Activated CD4-positive, alpha-beta T cell treated with anti-CD3 and anti-CD28 coated beads for 1 hour (primary cell): Measurements from ENCODE around the gene CCDC39.
"Not testable (repeated sequence)": the region's sequence is repeated elsewhere in the genome, so short reads cannot be mapped to it uniquely, and the experiment has no call there.

Source experiments
- DNase-seq: peaks from one replicate; pipeline ENCODE4 v3.0.0-alpha.2; 2020

Gene CCDC39

DNA sequence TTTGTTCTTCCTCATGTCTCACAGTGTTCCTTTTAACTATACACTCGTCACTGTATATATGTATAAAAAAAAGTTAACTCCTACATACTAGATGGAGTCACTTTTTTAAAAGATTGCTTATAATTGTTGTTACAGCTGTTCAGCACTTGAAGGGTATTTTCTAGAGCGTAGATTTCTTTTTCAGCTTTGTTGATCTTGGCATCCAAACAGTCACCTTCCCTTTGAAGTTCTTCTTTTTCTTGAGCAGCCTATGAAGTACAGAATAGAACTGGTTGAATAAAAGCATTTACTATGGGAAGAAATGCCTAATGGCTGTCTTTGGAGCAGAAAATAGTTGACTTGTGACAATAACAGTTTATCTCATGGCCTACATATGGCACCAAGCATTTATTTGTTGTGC is 59.6 kb downstream of the CCDC39 start:
- no peak for DNase-seq

DNA sequence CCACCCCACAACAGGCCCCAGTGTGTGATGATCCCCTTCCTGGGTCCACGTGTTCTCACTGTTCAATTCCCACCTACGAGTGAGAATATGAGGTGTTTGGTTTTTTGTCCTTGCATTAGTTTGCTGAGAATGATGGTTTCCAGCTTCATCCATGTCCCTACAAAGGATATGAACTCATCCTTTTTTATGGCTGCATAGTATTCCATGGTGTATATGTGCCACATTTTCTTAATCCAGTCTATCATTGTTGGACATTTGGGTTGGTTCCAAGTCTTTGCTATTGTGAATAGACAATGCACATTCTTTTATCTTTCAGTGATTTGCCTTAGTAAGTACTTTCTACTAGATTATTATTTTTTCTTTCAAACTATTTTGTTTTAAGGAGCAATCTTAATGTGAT is 60.7 kb downstream of the CCDC39 start:
- not testable (repeated sequence) for DNase-seq

GRCh38 chr3:180617049-180617448 is 62.2 kb downstream of the CCDC39 start:
- DNase-seq = no peak

GRCh38 chr3:180615954-180616353 is 63.3 kb downstream of the CCDC39 start:
- no peak for DNase-seq

- no peak for DNase-seq
Observed at GRCh38 chr3:180612364-180612763, 66.9 kb downstream of the CCDC39 start.

- DNase-seq = no peak
Observed at GRCh38 chr3:180611006-180611405, 68.3 kb downstream of the CCDC39 start.

GRCh38 chr3:180601688-180602666 is 77.3 kb downstream of the CCDC39 start, which contains the start of gene TTC14:
TTC14 (plus strand) TSS chr3:180602163; CDS start chr3:180602262, 99 bp downstream.
- peak; percentile 89 for DNase-seq

DNA sequence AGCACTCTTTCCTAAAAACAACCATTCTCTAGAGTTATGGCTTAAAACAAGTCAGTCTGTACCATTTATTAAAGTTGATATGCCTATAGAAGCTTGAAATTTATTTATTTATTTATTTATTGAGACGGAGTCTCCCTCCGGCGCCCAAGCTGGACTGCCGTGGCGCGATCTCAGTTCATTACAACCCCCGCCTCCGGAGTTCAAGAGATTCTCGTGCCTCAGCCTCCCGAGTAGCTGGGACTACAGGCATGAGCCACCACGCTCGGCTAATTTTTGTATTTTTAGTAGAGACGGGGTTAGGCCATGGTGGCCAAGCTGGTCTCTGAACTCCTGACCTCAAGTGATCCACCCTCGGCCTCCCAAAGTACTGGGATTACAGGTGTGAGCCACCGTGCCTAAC is 78.8 kb downstream of the CCDC39 start:
- DNase-seq = no peak

DNA sequence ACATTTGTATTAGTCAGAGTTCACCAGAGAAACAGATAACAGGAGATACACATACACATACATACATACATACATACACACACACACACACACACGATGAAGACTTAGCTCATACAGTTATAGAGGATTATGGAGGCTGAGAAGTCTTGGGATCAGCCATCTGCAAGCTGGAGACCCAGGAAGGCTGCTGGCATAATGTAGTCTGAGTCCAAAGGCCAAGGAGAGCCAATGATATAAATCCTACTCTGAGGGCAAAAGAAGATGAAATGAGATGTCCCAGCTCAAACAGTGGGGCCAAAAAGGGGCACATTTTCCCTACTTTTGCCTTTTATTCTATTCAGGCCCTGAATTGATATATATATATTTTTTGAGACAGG is 83.7 kb downstream of the CCDC39 start:
- DNase-seq = no peak

DNA sequence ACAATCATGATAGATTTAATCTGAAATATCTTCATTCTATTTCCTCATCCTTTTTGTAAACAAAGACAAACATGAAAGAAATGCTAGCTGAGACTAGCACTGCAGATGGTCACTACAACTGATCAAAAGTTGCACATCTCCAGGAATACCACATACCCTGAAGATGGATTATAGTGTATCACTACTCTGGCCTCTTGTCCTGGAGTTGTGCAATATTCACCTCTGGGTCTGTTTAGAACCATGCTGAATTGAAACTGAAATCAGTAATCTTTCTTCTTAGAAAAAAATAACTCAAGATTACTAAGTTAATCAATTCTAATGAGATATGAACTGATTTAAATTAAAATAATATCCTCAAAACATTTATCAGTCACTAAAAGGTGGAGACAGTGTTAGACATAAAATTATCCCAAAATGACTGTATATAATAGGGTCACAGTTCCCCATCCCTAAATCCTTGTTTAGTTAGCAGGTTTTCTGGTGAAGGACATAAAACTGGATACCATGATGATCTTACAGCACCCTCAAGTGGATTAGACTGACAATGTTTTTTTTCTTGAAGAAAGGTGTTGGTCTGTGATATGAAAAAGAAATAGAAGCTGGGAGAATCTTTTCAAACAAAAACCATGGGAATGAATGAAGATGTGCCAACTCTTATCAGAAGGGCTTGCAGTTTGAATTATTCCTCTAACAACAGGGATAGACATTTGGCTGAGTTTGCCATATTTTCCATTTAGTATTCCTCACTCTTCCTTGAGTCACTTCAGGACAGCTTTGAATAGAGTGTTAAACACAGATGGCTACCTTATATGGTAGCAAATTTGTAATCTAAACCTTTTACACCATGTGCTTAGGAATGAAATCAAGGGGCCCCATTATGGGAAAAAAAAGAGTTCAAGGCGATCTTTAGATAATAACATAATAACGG is 84.4 kb downstream of the CCDC39 start:
- DNase-seq = no peak

- not testable (repeated sequence) for DNase-seq
Observed at GRCh38 chr3:180593631-180594030, 85.7 kb downstream of the CCDC39 start.

- no peak for DNase-seq
Observed at GRCh38 chr3:180590396-180590795, 88.9 kb downstream of the CCDC39 start.

DNA sequence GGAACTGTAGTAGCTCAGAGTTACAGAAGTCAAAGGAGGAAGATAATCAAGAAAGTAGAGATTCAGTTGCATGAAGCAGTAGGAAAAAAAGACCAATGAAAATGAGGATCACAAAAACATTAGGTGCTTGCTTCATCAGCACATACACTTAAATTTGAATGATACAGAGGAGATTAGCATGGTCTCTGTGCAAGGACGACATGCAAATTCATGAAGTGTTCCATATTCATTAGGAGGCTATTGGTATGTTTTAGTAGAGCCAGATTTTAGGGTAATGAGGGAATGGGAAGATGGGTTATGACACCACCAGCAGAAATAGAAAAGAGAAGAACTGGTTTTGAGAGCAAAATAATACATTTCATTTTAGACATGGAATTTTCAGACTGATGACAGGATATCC is 98.4 kb downstream of the CCDC39 start:
- no peak for DNase-seq

GRCh38 chr3:180575571-180575970 is 103.7 kb downstream of the CCDC39 start:
- DNase-seq = no peak

DNA sequence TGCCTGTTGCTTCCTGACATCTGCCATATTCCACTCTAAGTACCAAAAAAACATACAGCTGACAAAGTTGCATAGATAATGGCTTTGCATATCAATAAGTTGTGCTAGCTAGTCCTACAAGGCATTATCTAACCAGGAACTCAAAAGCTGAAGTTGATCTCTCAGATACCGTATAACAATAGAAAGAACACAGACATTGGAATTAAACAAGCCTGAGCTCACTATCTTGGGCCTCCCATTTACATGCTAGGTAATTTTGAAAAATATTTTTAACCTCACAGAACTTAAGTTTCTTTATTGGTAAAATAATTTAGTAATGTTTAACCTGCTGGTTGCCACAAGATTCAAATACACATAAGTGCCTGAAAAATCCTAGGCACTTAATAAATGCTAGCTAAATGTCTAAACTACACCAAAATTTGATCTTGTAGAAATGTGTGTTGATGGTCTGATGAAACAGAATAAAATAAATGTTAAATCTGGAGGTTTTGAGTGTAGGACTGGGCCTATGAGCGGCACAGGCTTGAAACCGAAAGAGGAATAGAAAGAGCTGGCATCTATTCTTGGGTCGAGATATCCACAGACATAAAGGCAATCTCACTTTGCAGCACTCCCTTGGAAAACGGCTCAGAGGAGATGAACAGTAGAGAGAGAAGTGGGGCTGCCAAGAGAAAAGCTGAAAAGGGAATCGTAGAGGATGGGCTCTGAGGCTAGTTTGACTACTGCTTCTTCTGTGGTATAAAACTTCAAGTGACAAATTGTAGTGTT is 107.3 kb downstream of the CCDC39 start:
- DNase-seq = no peak

DNA sequence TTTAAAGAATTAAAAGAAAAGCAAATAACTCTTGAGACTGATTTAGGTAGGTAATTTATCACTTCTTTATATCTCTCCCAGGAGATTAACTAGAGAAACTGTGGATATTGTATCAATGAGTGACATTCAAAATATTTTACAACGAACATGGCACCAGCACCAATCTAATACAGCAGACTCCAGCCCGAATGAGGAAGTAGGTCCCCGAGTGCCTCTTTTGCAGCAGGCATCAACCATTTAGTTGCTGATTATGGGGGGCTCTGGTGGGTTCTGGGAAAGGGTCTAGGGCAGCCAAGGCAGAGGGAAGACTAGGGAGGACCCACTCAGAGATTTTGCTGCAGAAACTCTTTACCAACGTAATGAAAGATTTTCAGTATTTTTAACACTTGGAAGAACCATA is 109.1 kb downstream of the CCDC39 start:
- DNase-seq = no peak

DNA sequence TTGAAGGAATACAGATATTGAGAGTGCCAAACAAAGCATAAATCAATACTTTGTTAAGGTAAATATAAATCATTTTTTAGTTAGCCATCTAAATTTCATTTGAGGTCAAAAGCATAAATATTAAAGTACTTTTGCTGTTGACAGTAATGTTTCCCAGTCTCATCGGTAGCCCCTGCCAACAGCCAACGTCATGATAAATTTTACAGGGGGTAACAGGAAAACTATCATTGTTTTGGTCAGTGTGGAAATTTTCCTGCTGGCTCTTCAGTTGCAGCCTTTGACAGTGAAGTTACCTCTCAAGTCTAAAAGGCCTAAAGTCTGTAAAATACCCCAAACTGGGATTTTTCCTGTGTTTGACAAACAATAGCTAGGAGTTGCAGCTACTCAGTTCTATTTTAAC is 114.6 kb downstream of the CCDC39 start:
- no peak for DNase-seq
